Pulmonary artery endothelial cell (primary cell): ENCODE results near the gene UQCRQ. TPM values are rescaled to one million over a fixed set of nuclear protein-coding genes. Genes with fewer than 3 reads are reported as not detected.

Experiments
- DNase-seq: peaks from one replicate; pipeline ENCODE4 v3.0.0-alpha.2; 2011; ENCODE audit warnings: low read depth, low spot score
- total RNA-seq: library from RNA; depleted of rRNA; stranded (reverse); fragments of >200 nt; gene quantifications from 2 replicates; pipeline ENCODE4 v1.2.3, GENCODE V29; 2014

The UQCRQ gene
- total RNA-seq, 1 donor from 2014 or later, result 96.2 TPM

GRCh38 chr5:132909702-132910101, 43.3 kb downstream of the UQCRQ start:
- DNase-seq, result no peak

- no peak for DNase-seq
Measured at GRCh38 chr5:132915681-132916080, 49.2 kb downstream of the UQCRQ start.

DNA sequence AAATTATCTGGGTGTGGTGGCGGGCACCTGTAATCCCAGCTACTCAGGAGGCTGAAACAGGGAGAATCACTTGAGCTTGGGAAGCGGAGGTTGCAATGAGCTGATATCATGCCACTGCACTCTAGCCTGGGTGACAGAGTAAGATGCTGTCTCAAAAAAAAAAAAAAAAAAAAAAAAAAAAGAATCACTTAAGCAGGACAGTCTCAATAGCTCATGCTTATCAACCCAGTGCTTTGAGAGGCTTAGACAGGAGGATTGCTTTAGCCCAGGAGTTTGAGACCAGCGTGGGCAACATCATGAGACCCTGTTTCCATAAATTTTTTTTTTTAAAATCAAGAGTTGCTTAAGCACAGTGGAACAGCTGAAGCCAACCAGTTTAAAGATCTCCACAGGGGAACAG, 49.6 kb downstream of the UQCRQ start:
- DNase-seq, result no peak

Other genes with a start within 250 kb of the UQCRQ start
- not detected in 2 replicates for gene IL13, start 208.5 kb upstream of the UQCRQ start, total RNA-seq
- not detected in 2 replicates for gene IL4, start 192.7 kb upstream of the UQCRQ start, total RNA-seq
- 8.2 and 12.3 TPM in 2 replicates for gene KIF3A, start 129.1 kb upstream of the UQCRQ start, total RNA-seq
- gene CCNI2, start 119.2 kb upstream of the UQCRQ start, total RNA-seq, result 0.04 TPM in 1 of 2 replicates, not detected in the other
- gene SEPTIN8, start 89.4 kb upstream of the UQCRQ start, total RNA-seq, result 55.6 and 88.8 TPM in 2 replicates
- not detected in 2 replicates for gene SOWAHA, start 53.3 kb upstream of the UQCRQ start, total RNA-seq
- 4.6 and 5.3 TPM in 2 replicates for gene SHROOM1, start 36.0 kb upstream of the UQCRQ start, total RNA-seq
- gene GDF9, start 173 bp upstream of the UQCRQ start, total RNA-seq, result 0.13 TPM in 1 of 2 replicates, not detected in the other
- 0.13 and 0.67 TPM in 2 replicates for gene LEAP2, start 7.0 kb downstream of the UQCRQ start, total RNA-seq
- 32.3 and 32.4 TPM in 2 replicates for gene AFF4, start 97.0 kb downstream of the UQCRQ start, total RNA-seq
- gene ZCCHC10, start 159.9 kb downstream of the UQCRQ start, total RNA-seq, result 14.7 and 21.8 TPM in 2 replicates
- 120 and 163 TPM in 2 replicates for gene HSPA4, start 185.4 kb downstream of the UQCRQ start, total RNA-seq